Neutrophil (primary cell): Measurements from ENCODE around the gene PLEK.
"Not testable (repeated sequence)": the region's sequence is repeated elsewhere in the genome, so short reads cannot be mapped to it uniquely, and the experiment has no call there.

ENCODE experiments used
- H3K27ac ChIP-seq: fragments of 200-600 bp; sonication (generic); 2 replicates; pipeline ENCODE4 v1.5.1; 2016; ENCODE audit warnings: mild to moderate bottlenecking, moderate library complexity
- H3K27me3 ChIP-seq: fragments of 200-600 bp; sonication (generic); 2 replicates; pipeline ENCODE4 v1.6.0; 2016; ENCODE audit warnings: mild to moderate bottlenecking
- H3K36me3 ChIP-seq: fragments of 200-600 bp; sonication (generic); 2 replicates; pipeline ENCODE4 v1.5.1; 2017
- H3K4me1 ChIP-seq, 2 experiments: fragments of 200-600 bp in 1 of 2; sonication (generic) in 1 of 2; 1 replicate in 1 of 2; 2 replicates in 1 of 2; pipeline versions ENCODE4 v1.5.1 to v1.6.1; 2013 to 2016; ENCODE audit warnings: low read depth in 1 of 2, low read length in 1 of 2, mild to moderate bottlenecking in 1 of 2, moderate library complexity in 1 of 2; ENCODE audit not compliant: control insufficient read depth in 1 of 2, insufficient read depth in 1 of 2
- H3K4me3 ChIP-seq, 2 experiments: fragments of 200-600 bp in 1 of 2; sonication (generic) in 1 of 2; 1 replicate in 1 of 2; 2 replicates in 1 of 2; pipeline ENCODE4 v1.5.1; 2013 to 2016; ENCODE audit warnings: low read depth in 1 of 2, low read length in 1 of 2, mild to moderate bottlenecking in 1 of 2, moderate library complexity in 1 of 2
- H3K9me3 ChIP-seq: fragments of 200-600 bp; sonication (generic); 2 replicates; pipeline ENCODE4 v1.5.1; 2016
- TF ChIP-seq, protein P1 (sequence below): fragments of 200-600 bp; sonication (generic); IDR thresholded peaks from 2 replicates; pipeline ENCODE4 v1.5.1; 2016; ENCODE audit warnings: antibody characterized with exemption

The PLEK gene

DNA sequence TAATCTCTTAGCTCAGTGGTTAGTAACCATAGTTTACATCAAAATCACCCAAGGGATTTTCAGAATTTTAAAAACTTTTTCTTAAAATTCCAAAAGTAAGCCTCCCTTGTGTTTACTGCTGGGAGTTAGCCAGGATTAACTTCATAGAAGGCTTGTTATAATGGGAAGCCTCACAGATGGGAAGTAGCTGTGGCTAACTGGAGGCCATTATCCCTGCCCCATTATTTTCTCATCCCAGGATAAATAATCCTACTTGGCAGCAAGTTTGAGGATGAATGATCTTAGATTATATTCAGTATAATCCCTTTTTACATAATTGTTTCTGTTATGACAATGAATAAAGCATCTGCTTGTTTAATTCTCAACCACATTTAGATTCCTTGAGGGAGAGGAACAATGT, 25.5 kb downstream of the PLEK start:
- peaks cover 65 to 69% of the 10 kb centered on the region in 2 experiments for H3K4me1 ChIP-seq
- peaks cover 96% of the 10 kb centered on the region for H3K36me3 ChIP-seq

DNA sequence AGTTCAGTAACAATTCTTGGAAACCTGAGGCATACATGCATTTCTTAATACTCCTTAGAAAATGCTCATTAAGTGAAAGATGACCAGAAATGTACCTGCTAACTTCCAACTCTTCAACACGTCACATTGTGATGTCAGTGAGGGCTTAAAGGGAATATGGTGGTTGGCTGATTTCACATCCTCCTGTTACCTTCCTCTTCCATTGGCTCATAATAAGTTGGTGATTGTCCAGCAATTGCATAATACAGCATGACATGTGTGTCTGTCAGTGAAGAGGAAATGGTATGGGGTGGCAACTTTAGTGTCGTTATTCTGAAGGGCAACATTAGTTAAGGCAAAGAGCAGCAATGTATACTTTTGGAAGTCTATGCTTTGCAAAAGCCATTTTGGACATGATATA, 26.0 kb downstream of the PLEK start:
- TF ChIP-seq, protein P1, sequence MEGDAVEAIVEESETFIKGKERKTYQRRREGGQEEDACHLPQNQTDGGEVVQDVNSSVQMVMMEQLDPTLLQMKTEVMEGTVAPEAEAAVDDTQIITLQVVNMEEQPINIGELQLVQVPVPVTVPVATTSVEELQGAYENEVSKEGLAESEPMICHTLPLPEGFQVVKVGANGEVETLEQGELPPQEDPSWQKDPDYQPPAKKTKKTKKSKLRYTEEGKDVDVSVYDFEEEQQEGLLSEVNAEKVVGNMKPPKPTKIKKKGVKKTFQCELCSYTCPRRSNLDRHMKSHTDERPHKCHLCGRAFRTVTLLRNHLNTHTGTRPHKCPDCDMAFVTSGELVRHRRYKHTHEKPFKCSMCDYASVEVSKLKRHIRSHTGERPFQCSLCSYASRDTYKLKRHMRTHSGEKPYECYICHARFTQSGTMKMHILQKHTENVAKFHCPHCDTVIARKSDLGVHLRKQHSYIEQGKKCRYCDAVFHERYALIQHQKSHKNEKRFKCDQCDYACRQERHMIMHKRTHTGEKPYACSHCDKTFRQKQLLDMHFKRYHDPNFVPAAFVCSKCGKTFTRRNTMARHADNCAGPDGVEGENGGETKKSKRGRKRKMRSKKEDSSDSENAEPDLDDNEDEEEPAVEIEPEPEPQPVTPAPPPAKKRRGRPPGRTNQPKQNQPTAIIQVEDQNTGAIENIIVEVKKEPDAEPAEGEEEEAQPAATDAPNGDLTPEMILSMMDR: peak; percentile 9
- Histone ChIP-seq H3K27ac (peak overlapping the region; percentile 94), H3K36me3 (peaks cover 98% of the 10 kb centered on the region), H3K4me3 (peak overlapping the region; percentile 4 to 42), H3K4me1 (peaks cover 63 to 66% of the 10 kb centered on the region in 2 experiments), H3K9me3 (no peaks in the 10 kb centered on the region), H3K27me3 (no peaks in the 10 kb centered on the region)

More for the DNA sequence above, 25.5 kb downstream of the PLEK start:
- Histone ChIP-seq H3K27ac (peak overlapping the region; percentile 94), H3K9me3 (no peaks in the 10 kb centered on the region), H3K4me3 (peak overlapping the region in 1 of 2 experiments; percentile 42), H3K27me3 (no peaks in the 10 kb centered on the region)
- TF ChIP-seq, protein P1: no peak

DNA sequence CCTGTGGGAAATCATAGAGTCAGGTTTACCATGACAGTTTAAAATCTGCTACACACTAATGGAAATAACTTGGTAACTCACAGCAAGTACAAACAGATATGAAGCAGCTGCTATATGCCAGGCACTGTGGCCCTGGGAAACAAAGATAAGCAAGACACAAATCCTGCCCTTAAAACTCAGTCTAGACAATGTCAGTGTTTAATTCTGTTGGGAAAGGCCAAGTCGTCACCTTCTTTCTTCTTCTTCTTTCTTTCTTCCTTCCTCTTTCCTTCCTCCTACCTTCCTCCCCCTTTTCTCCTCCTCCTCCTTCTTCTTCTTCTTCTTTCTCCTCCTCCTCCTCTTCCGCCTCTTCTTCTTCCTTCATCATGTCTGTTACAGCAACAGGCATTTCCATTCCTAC, 26.8 kb downstream of the PLEK start:
- Histone ChIP-seq H3K4me3 (peak overlapping the region in 1 of 2 experiments; percentile 42), H3K27ac (peak overlapping the region; percentile 94), H3K36me3 (peaks cover 98% of the 10 kb centered on the region), H3K9me3 (no peaks in the 10 kb centered on the region), H3K27me3 (no peaks in the 10 kb centered on the region), H3K4me1 (peaks cover 56 to 58% of the 10 kb centered on the region in 2 experiments)
- TF ChIP-seq, protein P1: no peak

DNA sequence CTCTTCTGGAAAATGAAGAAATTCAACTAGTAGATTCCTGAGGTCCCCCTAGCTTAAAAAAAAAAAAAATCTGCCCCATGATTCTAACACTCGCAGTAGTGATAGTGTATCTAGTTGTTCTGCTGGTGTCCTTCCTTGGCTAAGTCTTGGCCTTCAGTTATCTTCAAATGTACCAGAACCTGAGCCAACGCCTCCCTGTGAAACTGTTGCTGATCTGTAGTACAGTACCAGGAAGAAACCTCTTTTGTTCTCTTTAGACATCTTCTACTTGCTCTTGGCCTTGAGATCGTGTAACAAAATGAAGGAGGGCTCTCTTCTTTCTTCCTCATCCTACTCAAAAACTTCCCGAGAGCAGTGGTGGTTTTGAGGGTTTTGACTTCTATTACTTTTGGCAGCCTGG, 31.0 kb downstream of the PLEK start:
- TF ChIP-seq, protein P1: no peak
- peak overlapping the region; percentile 63 for H3K27ac ChIP-seq
- no peaks in the 10 kb centered on the region for H3K27me3 ChIP-seq
- no peak overlapping the region for H3K4me3 ChIP-seq
- H3K36me3 ChIP-seq: peaks cover 75% of the 10 kb centered on the region
- H3K4me1 ChIP-seq: peaks cover 13 to 16% of the 10 kb centered on the region in 2 experiments
- H3K9me3 ChIP-seq: no peaks in the 10 kb centered on the region

DNA sequence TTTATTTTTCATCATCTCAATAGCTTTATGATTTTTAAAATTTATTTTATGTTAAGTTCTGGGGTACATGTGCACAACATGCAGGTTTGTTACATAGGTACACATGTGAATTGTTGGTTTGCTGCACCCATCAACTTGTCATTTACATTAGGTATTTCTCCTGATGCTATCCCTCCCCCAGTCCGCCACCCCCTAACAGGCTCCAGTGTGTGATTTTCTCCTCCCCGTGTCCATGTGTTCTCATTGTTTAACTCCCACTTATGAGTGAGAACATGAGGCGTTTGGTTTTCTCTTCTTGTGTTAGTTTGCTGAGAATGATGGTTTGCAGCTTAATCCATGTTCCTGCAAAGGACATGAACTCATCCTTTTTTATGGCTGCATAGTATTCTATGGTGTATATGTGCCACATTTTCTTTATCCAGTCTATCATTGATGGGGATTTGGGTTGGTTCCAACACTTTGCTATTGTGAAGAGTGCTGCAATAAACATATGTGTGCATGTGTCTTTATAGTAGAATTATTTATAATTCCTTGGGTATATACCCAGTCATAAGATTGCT, 32.7 kb downstream of the PLEK start:
- H3K9me3 ChIP-seq, H3K4me1 ChIP-seq, H3K4me3 ChIP-seq, H3K27me3 ChIP-seq: not testable (repeated sequence)
- Histone ChIP-seq H3K36me3 (peaks cover 58% of the 10 kb centered on the region), H3K27ac (peak overlapping the region; percentile 63)

DNA sequence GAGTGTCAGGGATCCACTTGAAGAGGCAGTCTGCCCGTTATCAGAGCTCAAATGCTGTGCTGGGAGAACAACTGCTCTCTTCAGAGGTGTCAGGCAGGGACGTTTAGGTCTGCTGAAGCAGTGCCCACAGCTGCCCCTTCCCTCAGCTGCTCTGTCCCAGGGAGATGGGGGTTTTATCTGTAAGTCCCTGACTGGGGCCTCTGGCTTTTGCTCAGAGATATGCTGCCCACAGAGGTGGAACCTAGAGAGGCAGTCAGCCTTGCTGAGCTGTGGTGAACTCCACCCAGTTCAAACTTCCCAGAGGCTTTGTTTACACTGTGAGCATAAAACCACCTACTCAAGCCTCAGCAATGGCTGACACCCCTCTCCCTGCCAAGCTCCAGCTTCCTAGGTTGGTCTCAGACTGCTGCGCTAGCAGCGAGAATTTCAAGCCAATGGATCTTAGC, 38.1 kb downstream of the PLEK start:
- Histone ChIP-seq H3K4me3 (no peak overlapping the region), H3K36me3 (peaks cover 25% of the 10 kb centered on the region), H3K9me3 (no peaks in the 10 kb centered on the region), H3K27ac (no peak overlapping the region), H3K4me1 (no peaks in the 10 kb centered on the region), H3K27me3 (no peaks in the 10 kb centered on the region)
- TF ChIP-seq, protein P1: no peak
